Thyroid gland (tissue), 4 donors: ENCODE results near the gene GALNT17. TPM values are rescaled to one million over a fixed set of nuclear protein-coding genes. Genes with fewer than 3 reads are reported as not detected.

Experiments
- DNase-seq, 2 donors: peaks; one replicate each; pipeline ENCODE4 v3.0.0-alpha.2; 2019
- H3K27ac ChIP-seq, 3 donors: fragments of 200-600 bp; sonication (generic); 1 replicate in 2 of 3; 2 replicates in 1 of 3; pipeline ENCODE4 v1.5.1; 2016 to 2019; ENCODE audit warnings: mild to moderate bottlenecking in 1 of 3, moderate library complexity in 1 of 3
- H3K27me3 ChIP-seq: fragments of 200-600 bp; sonication (generic); one replicate; pipeline ENCODE4 v1.5.1; 2019
- H3K36me3 ChIP-seq, 2 donors: fragments of 200-600 bp; sonication (generic); one replicate each; pipeline ENCODE4 v1.5.1; 2016 to 2019
- H3K4me1 ChIP-seq, 2 donors: fragments of 200-600 bp; sonication (generic); one replicate each; pipeline ENCODE4 v1.5.1; 2017 to 2019
- H3K4me3 ChIP-seq, 3 donors: fragments of 200-600 bp; sonication (generic); replicated peaks in 1 of 3; 1 replicate in 2 of 3; 2 replicates in 1 of 3; pipeline ENCODE4 v1.5.1; 2016; ENCODE audit warnings: mild to moderate bottlenecking in 1 of 3
- H3K9me3 ChIP-seq: fragments of 200-600 bp; sonication (generic); one replicate; pipeline ENCODE4 v1.5.1; 2017
- CTCF ChIP-seq, 6 experiments: fragments of 200-600 bp in 3 of 6; fragments of 450-650 bp in 3 of 6; sonication (generic) in 3 of 6; IDR thresholded peaks; one replicate each; pipeline ENCODE4 v1.5.1; 2016 to 2019; ENCODE audit warnings: antibody characterized with exemption in 6 of 6, mild to moderate bottlenecking in 2 of 6, inconsistent platforms in 1 of 6, moderate library complexity in 1 of 6
- POLR2A ChIP-seq, 2 donors: fragments of 450-650 bp; IDR thresholded peaks; one replicate each; pipeline ENCODE4 v1.6.1; 2017; ENCODE audit warnings: antibody characterized with exemption in 2 of 2, mild to moderate bottlenecking in 2 of 2, moderate library complexity in 1 of 2
- WGBS, 2 donors: methylation state at CpG; one replicate each; pipeline ENCODE4 v1.1.5; 2017; 5-methylcytosine and 5-hydroxymethylcytosine counted together
- intact Hi-C: fragments of 100-400 bp; cut with DNase I; formaldehyde crosslinking; loops from one replicate; pipeline ENCODE4 v1.15.1; 2023
- total RNA-seq, 4 donors: library from RNA; depleted of rRNA; stranded (reverse); fragments of >200 nt; gene quantifications; one replicate each; pipeline ENCODE4 v1.2.3, GENCODE V29; 2016

GALNT17 gene
- total RNA-seq, 4 donors from 2014 or later: 5.8 to 63.8 (median 37.1) TPM

GRCh38 chr7:71649812-71650211 lies 517.9 kb downstream of the GALNT17 start:
- H3K27me3 ChIP-seq: no peaks in the 10 kb centered on the region
- H3K4me1 ChIP-seq: no peaks in the 10 kb centered on the region
- TF ChIP-seq POLR2A (IDR thresholded peaks at IDR 0.05) (no peak), CTCF (IDR thresholded peaks at IDR 0.05) (no peak)
- H3K36me3 ChIP-seq: no peaks in the 10 kb centered on the region
- 65 to 91% methylated on average over 1 of the region's 1 CpG for WGBS, 2 donors
- no peak overlapping the region for H3K27ac ChIP-seq
- intact Hi-C loops: no loop called here
- no peak overlapping the region for H3K4me3 ChIP-seq
- H3K9me3 ChIP-seq: no peaks in the 10 kb centered on the region
- DNase-seq: no peak

GRCh38 chr7:71650653-71651337 lies 518.9 kb downstream of the GALNT17 start:
- Histone ChIP-seq H3K36me3 (no peaks in the 10 kb centered on the region), H3K4me1 (no peaks in the 10 kb centered on the region), H3K9me3 (no peaks in the 10 kb centered on the region), H3K27me3 (no peaks in the 10 kb centered on the region), H3K4me3 (no peak overlapping the region), H3K27ac (no peak overlapping the region)
- intact Hi-C loops: no loop called here
- TF ChIP-seq CTCF (IDR thresholded peaks at IDR 0.05): no peak
- no peak for TF ChIP-seq POLR2A (IDR thresholded peaks at IDR 0.05)
- 71 to 75% methylated on average over 2 of the region's 2 CpGs for WGBS, 2 donors
- DNase-seq: no peak

- no peaks in the 10 kb centered on the region for H3K27me3 ChIP-seq
- 88% methylated on average over 8 of the region's 8 CpGs for WGBS, 2 donors
Observed at GRCh38 chr7:71652510-71652909, 520.6 kb downstream of the GALNT17 start.

GRCh38 chr7:71657386-71657785 lies 525.4 kb downstream of the GALNT17 start:
- H3K9me3 ChIP-seq: no peaks in the 10 kb centered on the region

More at GRCh38 chr7:71652510-71652909, 520.6 kb downstream of the GALNT17 start:
- Histone ChIP-seq H3K27ac (no peak overlapping the region), H3K4me1 (no peaks in the 10 kb centered on the region), H3K4me3 (no peak overlapping the region), H3K36me3 (no peaks in the 10 kb centered on the region), H3K9me3 (no peaks in the 10 kb centered on the region)
- TF ChIP-seq POLR2A (IDR thresholded peaks at IDR 0.05) (no peak), CTCF (IDR thresholded peaks at IDR 0.05) (no peak)
- intact Hi-C loops: no loop called here
- no peak for DNase-seq

More at GRCh38 chr7:71657386-71657785, 525.4 kb downstream of the GALNT17 start:
- no peak overlapping the region for H3K27ac ChIP-seq
- no peak for TF ChIP-seq CTCF (IDR thresholded peaks at IDR 0.05)
- no peak for TF ChIP-seq POLR2A (IDR thresholded peaks at IDR 0.05)
- no peaks in the 10 kb centered on the region for H3K4me1 ChIP-seq
- WGBS, 2 donors: 90 to 100% methylated on average over 1 of the region's 1 CpG
- H3K4me3 ChIP-seq: no peak overlapping the region
- intact Hi-C loops: no loop called here
- DNase-seq: no peak
- H3K36me3 ChIP-seq: no peaks in the 10 kb centered on the region
- no peaks in the 10 kb centered on the region for H3K27me3 ChIP-seq
